ES-I3 (cell line): ENCODE results near the gene MSH5.
A peak's percentile ranks its signal among the peaks of the same experiment; 100 is the strongest.

ENCODE experiments used
- H3K36me3 ChIP-seq: 2 replicates; pipeline ENCODE4 v1.6.1; 2013; ENCODE audit warnings: mild to moderate bottlenecking, low read length, control low read depth, moderate library complexity; ENCODE audit not compliant: insufficient read depth
- H3K4me1 ChIP-seq: 2 replicates; pipeline ENCODE4 v1.6.1; 2013; ENCODE audit warnings: mild to moderate bottlenecking, control low read depth, low read length; ENCODE audit not compliant: insufficient read depth
- H3K9ac ChIP-seq: 2 replicates; pipeline ENCODE4 v1.6.1; 2013; ENCODE audit warnings: low read depth, mild to moderate bottlenecking, low read length, moderate library complexity
- H3K9me3 ChIP-seq: 2 replicates; pipeline ENCODE4 v1.6.1; 2013; ENCODE audit warnings: mild to moderate bottlenecking, low read length, moderate library complexity; ENCODE audit not compliant: control insufficient read depth, insufficient read depth

Gene MSH5

DNA sequence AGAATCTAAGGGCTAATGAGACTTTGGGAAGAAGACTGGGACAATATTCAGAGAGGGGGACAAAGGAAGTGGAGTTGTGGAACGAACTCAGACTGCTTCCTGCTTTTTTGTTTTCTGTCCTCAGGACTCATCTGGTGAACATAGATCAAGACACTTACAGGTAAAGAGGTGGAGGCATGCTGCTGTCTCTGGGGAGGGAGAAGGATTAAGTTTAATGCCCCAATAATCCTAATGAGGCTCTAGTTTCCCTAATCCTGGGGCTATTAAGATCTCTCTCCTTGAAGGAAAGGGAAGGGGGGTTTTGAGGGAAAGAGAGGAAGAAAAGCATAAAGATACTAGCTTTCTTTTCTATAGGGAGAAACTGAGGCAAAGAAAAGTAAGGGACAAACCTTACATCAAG lies 4.6 kb downstream of the MSH5 start:
- Histone ChIP-seq H3K9me3 (no peaks in the 10 kb centered on the region), H3K36me3 (peaks cover 22% of the 10 kb centered on the region), H3K9ac (no peak overlapping the region), H3K4me1 (no peaks in the 10 kb centered on the region)

DNA sequence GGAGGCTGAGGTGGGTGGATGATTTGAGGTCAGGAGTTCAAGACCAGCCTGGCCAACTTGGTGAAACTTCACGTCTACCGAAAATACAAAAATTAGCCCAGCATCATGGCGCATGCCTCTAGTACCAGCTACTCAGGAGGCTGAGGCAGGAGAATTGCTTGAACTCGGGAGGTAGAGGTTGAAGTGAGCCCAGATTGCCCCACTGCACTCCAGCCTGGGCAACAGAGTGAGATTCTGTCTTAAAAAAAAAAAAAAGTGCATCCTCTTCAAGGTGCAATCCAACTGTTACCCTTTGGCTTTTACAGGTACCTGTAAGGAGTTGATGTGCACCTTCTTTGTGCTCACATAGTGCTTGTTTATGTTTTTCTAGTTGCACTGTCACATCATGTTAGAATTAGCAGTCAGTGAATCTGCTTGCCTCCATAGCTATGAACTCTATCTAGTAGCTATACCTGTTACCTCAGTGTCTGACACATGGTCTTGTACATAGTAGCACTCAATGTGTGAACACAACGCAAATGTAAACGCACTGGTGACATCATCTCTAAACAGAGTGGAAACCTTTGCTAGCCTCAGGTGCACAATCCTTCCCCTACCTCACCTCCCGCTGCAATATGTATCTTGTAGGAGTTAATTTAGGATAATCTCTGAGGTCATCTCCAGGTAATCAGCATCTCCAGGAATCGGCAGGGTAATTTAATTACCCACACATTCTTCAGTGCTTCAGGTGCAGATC lies 9.7 kb downstream of the MSH5 start:
- Histone ChIP-seq H3K36me3 (peaks cover 7% of the 10 kb centered on the region), H3K4me1 (no peaks in the 10 kb centered on the region), H3K9ac (no peak overlapping the region)

DNA sequence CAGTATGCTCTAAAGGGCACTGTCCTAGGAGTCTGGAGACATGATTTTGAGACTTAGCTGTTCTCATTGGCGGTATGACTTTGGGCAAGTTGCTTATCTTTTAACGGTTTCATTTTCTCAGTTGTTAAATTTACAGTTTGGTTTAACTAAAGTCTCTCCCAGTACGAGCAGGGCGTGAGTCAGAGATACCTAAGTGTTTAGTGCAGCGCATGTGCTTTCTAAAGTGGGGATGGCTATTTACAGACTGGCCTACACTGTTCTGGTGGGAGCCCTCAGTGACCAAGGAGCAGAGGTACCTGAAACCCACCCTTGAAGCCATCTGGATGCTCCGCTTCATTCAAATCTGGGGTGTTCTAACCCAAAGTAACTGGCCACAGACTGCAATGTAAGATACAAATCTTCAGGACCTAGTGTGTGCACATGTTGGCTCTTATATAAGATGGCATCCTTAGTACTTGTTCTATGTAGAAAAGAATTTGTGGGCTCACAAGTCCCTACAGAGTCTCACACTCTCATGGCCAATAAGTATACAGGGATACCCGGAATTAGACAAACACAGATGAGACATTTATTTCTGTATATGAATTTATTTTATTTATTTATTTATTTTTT lies 10.7 kb downstream of the MSH5 start:
- Histone ChIP-seq H3K36me3 (peaks cover 5% of the 10 kb centered on the region), H3K9me3 (no peaks in the 10 kb centered on the region), H3K4me1 (no peaks in the 10 kb centered on the region), H3K9ac (no peak overlapping the region)

More for the DNA sequence above, 9.7 kb downstream of the MSH5 start:
- no peaks in the 10 kb centered on the region for H3K9me3 ChIP-seq

DNA sequence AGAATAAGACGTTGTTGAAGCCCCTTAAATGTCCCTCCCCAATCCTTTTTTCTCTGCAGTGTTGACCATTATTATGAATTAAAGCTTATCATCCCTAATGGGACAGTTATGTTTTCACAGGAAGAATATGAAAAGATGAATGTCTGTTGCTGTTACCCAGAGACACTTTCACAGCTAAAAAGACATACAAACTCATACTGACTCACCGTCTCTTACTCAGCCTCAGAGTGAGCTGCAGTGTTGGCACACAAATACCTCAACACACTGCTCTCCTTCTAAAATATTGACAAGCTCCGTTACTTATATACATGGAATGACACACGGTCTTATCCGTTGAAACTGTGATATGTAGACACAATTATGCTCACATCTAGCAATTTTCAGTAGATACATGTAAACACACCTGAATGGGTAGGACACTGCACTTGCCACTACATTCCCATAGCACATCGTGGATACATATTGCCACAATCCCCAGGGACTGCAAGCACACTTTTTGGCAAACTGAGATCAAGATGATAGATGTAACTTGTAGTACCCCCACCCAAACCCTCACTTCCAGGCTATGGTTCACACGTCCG lies 13.0 kb downstream of the MSH5 start:
- H3K36me3 ChIP-seq: no peaks in the 10 kb centered on the region; the same call in 1 of the 2 replicates
- no peaks in the 10 kb centered on the region for H3K9me3 ChIP-seq
- H3K4me1 ChIP-seq: no peaks in the 10 kb centered on the region
- H3K9ac ChIP-seq: no peak overlapping the region

DNA sequence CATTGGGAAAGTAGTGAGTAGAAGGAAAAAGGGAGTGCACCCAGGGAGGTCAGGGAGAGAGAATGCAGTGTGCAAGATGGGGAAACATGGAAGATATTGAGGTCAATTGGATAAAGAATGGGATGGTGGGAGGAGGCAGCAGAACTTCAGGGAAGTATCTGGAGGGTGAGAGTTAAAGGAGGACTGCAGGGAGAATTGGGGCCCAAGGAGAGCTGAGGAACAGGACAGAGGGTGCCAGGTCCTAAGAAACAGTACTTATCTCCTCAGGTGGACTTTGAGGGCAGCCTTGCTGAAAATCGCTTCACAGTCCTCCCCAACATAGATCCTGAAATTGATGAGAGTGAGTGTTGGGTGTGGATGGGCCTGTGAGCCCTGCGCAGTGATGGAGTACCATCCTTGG lies 18.5 kb downstream of the MSH5 start:
- H3K9ac ChIP-seq: no peak overlapping the region
- no peaks in the 10 kb centered on the region for H3K9me3 ChIP-seq
- peaks cover 5% of the 10 kb centered on the region; the same call in 1 of the 2 replicates for H3K36me3 ChIP-seq
- peaks cover 4% of the 10 kb centered on the region for H3K4me1 ChIP-seq

DNA sequence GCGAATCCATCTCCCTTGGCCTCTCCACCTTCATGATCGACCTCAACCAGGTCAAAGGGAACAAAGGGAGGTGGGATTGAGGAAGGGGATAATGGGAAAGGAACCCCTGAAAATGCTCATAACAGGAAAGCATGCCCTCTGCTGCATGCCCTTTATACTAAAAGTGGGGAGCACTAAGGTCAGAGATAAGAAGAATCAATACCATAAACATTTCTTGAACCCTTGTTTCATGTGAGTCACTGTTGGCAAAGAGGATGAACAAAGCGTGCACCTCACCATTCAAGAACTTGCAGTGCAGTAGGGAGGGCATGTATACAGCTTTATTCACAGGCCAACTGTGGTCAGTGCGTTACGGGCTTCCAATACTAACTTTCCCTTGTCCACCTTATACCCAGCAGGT lies 21.0 kb downstream of the MSH5 start:
- H3K9me3 ChIP-seq: no peaks in the 10 kb centered on the region
- peaks cover 6% of the 10 kb centered on the region for H3K4me1 ChIP-seq
- peaks cover 5% of the 10 kb centered on the region; the same call in 1 of the 2 replicates for H3K36me3 ChIP-seq
- H3K9ac ChIP-seq: no peak overlapping the region

DNA sequence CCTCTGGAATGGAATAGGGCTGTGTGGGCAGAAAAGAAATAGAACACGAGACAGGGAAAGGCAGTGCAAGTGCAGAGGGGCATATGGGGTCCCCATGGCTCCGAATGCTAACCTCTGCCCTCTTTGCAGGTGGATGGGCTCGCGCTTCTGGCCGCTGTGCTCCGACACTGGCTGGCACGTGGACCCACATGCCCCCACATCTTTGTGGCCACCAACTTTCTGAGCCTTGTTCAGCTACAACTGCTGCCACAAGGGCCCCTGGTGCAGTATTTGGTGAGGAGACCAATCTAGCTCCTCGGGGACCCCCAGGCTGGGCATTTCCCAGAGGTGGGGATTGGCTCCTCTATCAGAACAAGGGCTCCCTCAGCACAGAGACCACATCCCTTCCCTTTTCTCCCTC lies 21.5 kb downstream of the MSH5 start:
- H3K36me3 ChIP-seq: peaks cover 5% of the 10 kb centered on the region; the same call in 1 of the 2 replicates
- no peak overlapping the region for H3K9ac ChIP-seq
- no peaks in the 10 kb centered on the region for H3K9me3 ChIP-seq
- H3K4me1 ChIP-seq: peaks cover 6% of the 10 kb centered on the region

DNA sequence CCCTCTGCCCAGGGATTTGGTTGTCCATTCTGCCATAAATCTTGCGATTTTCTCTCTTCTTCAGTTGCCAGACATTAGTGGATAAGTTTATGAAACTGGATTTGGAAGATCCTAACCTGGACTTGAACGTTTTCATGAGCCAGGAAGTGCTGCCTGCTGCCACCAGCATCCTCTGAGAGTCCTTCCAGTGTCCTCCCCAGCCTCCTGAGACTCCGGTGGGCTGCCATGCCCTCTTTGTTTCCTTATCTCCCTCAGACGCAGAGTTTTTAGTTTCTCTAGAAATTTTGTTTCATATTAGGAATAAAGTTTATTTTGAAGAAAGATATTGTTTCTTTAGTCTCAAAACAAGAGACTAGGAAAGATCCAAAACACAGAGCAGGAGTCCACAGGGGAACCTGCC lies 22.6 kb downstream of the MSH5 start, which contains the start of gene SAPCD1:
TSS of gene SAPCD1 (plus strand) at position 301 of the 400 bp plus-strand sequence. CDS start 399 bp downstream, outside the sequence.
- peaks cover 5% of the 10 kb centered on the region; the same call in 1 of the 2 replicates for H3K36me3 ChIP-seq
- no peaks in the 10 kb centered on the region for H3K9me3 ChIP-seq
- no peak within 1 kb of the TSS for H3K9ac ChIP-seq
- peaks cover 6% of the 10 kb centered on the region for H3K4me1 ChIP-seq

DNA sequence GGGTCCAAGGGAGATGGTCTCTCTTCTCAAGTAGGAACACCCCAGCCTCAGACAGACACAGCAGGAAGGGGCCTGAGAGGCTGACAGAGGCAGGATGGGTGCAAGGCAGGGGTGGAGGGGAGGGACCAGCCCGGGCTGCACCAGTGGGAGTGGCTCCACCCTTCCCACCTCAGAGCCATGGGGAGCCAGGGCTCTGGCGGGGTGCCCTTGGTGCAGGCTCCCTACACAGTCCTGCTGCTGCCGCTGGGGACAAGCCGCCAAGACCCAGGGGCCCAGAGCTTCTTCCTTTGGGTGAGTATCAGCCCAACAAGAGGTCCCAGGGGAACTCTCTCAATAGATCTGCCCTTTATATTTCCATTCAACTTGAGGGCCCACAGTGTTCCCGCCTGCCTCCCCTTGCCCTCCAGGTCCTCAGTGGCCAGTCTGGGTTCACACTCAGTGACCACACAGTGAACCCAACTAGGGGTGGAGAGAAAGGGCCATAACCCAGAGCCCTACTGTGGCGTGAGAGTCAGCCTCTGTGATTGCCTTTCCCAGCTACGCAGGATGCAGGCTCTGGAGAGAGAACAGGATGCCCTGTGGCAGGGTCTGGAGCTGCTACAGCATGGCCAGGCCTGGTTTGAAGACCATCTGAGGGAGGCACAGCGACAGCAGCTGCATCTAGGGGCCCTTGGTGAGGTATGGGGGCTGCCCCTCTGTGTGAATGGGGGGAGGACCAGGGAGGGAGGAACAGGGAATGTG lies 23.2 kb downstream of the MSH5 start:
- H3K9me3 ChIP-seq: no peaks in the 10 kb centered on the region
- H3K9ac ChIP-seq: no peak overlapping the region
- peaks cover 6% of the 10 kb centered on the region for H3K4me1 ChIP-seq
- peaks cover 5% of the 10 kb centered on the region; the same call in 1 of the 2 replicates for H3K36me3 ChIP-seq

DNA sequence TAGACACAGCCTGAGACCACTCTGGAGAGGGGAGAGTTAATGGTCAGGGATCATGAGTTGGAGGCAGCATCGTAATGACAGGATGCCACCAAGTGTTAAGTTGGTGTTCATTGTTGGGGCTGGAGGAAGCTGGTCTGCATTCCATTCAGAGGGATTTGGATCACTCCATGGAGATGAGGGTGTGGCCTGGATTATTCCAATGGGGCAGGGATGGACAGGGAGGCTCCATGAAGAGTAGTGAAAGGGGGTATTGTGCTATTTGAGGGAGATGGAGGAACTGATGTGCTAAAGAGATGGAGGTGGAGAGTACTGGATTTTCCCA lies 23.8 kb downstream of the MSH5 start:
- Histone ChIP-seq H3K9ac (no peak overlapping the region), H3K9me3 (no peaks in the 10 kb centered on the region), H3K4me1 (peaks cover 6% of the 10 kb centered on the region), H3K36me3 (peaks cover 5% of the 10 kb centered on the region; the same call in 1 of the 2 replicates)

DNA sequence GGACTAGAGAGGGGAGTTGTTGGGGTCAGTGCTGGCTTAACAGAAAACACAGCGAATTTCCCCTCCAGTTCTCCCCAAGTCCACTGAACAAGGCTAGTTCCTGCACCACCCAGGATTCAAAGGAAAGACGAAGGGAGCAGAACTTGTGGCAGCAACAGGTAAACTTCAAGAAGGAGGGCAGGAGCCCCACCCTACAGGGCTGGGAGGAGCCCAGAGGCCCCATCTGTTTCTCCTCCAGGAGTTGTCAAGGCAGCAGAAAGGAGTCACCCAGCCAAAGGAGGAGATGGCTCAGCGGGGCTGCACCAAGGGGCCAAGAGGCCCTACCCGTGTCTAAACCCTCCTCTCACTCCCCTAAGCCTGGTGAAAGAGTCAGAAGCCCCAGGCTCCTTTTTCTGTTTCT lies 24.4 kb downstream of the MSH5 start:
- no peaks in the 10 kb centered on the region for H3K9me3 ChIP-seq
- H3K9ac ChIP-seq: no peak overlapping the region
- peaks cover 6% of the 10 kb centered on the region for H3K4me1 ChIP-seq
- H3K36me3 ChIP-seq: peaks cover 5% of the 10 kb centered on the region; the same call in 1 of the 2 replicates

DNA sequence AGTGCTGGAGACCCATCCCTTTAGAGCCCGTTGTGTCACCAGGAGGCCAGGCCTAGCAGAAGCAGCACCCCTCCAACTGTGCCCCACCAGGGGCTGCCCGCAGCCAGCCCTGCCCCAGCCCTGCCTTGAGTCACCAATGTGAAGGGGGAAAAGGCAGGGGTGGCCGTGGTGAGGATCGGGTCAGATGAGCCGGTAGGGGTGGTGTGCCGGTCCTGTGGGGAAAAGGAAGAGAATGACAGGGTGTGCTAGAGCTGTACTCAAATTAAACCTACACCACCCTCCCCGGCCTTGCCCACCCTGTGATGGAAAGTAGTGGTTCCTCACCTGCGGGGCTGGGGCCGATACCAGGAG lies 25.7 kb downstream of the MSH5 start:
- peaks cover under 1% of the 10 kb centered on the region; the same call in 1 of the 2 replicates for H3K36me3 ChIP-seq
- H3K4me1 ChIP-seq: peaks cover 6% of the 10 kb centered on the region
- H3K9ac ChIP-seq: peak overlapping the region; percentile 49; the same call in 1 of the 2 replicates
- H3K9me3 ChIP-seq: no peaks in the 10 kb centered on the region

DNA sequence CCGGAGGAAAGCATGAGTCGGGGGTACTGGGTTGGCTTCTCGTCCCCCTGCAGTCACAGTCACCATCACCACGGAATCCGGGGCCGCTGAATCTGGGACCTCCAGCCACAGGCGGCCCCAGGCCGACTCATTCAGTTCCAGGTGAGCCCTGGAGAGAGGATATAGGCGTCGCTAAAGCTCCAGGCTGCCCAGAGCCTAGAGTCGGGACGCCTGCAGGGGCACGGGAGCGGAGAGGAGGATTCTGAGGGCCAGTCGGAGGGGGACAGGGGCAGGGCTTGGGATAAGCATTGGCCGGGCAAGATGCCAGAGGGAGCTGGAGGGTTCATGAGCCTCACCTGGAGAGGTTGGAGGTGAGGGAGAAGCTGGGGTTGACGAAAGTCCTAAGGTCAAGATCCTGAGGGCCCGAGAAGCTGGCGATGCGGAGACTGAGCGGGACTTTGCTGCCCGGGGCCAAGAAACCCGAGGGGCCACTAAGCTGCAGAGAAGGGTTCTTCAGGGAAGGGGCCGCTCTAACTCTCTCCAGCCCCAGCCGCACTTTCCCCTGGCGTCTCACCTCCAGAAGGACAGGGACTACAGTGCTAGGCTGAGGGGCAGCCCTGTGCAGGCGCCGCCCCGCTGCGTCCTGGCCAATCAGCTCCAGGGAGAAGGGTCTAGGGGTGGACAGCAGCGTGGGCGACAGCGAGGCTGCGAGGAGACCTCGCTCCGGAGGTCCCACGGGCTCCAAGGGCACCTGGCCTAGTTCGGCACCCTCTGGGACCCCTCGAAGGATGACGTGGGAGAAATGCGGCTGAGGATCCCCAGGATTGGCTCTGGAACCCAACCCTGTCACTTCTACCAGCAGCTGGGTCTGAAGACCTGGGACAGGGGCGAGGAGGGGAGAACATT lies 26.3 kb downstream of the MSH5 start:
- Histone ChIP-seq H3K9me3 (no peaks in the 10 kb centered on the region), H3K9ac (peak overlapping the region; percentile 49; the same call in 1 of the 2 replicates), H3K36me3 (no peaks in the 10 kb centered on the region; the same call in 1 of the 2 replicates), H3K4me1 (peaks cover 6% of the 10 kb centered on the region)
